ENCODE data around the gene AHRR. TPM values are rescaled to one million over a fixed set of nuclear protein-coding genes. Genes with fewer than 3 reads are reported as not detected.
A peak's percentile ranks its signal among the peaks of the same experiment; 100 is the strongest.

AHRR gene
- total RNA-seq, 1 donor from 2014 or later, result 11.3 TPM

DNA sequence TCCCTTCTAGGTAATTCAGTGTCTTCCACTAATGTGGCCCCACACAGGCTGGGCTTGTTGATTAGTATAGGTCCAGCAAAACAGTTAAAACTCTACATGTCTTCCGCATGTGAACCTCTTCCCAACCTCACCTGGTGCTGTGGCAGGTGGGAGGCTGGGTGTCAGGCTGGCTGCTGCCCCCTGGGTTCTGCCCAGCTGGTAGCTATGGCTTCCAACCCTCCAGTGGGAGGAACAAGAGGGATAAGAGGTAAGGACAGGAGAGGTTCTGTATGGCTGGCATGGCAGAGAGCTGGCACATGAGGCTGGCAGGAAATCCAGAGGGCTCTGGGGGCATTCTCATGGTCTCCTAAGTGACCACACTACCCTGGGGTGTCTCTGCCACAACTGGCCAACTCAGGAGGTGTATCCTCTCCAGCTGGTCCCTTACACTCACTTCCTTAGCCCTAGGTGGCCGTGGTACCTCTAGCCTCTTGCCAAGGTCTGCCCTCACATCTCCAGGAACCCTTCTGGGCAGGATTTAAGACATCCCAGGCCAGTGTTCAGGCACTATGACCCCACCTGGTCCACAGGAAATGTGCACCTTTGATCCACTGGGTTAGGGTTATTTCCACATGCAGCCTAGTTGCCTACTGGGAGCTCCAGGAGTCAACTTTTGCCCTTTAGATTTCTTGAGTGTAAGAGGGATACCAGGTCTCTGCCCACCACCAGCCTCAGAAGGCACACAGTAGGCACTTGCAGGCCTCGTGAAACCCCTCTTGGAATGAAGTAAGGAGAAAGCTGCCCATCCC lies 41.7 kb downstream of the AHRR start:
- intact Hi-C loops (cut with DNase I), result no loop called here
- Histone ChIP-seq H3K27me3 (no peaks in the 10 kb centered on the region), H3K4me3 (no peak overlapping the region), H3K36me3 (no peaks in the 10 kb centered on the region), H3K27ac (no peak overlapping the region), H3K9me3 (peaks cover 2% of the 10 kb centered on the region), H3K4me1 (no peaks in the 10 kb centered on the region)
- TF ChIP-seq POLR2A (IDR thresholded peaks at IDR 0.05), result no peak
- TF ChIP-seq POLR2AphosphoS5 (IDR thresholded peaks at IDR 0.05; ENCODE audit: insufficient read depth in 1 of 2, low read depth in 1 of 2), result no peak
- no peak for TF ChIP-seq CTCF (IDR thresholded peaks at IDR 0.05)
- peak; percentile 52 to 60 for DNase-seq (ENCODE audit: extremely low spot score in 2 of 2)

- peaks cover 2% of the 10 kb centered on the region for H3K9me3 ChIP-seq
- no peak overlapping the region for H3K27ac ChIP-seq
- intact Hi-C loops (cut with DNase I), result no loop called here
- H3K36me3 ChIP-seq, result no peaks in the 10 kb centered on the region
- peaks cover 8% of the 10 kb centered on the region for H3K4me1 ChIP-seq
- no peak for DNase-seq (ENCODE audit: extremely low spot score in 2 of 2)
- TF ChIP-seq CTCF (IDR thresholded peaks at IDR 0.05) (no peak), POLR2AphosphoS5 (IDR thresholded peaks at IDR 0.05; ENCODE audit: insufficient read depth in 1 of 2, low read depth in 1 of 2) (no peak), POLR2A (IDR thresholded peaks at IDR 0.05) (no peak)
- H3K27me3 ChIP-seq, result no peaks in the 10 kb centered on the region
- H3K4me3 ChIP-seq, result no peak overlapping the region
These were observed 43.0 kb downstream of the AHRR start for GRCh38 chr5:364497-364896.

- TF ChIP-seq CTCF (IDR thresholded peaks at IDR 0.05), result no peak
- TF ChIP-seq POLR2A (IDR thresholded peaks at IDR 0.05), result no peak
- no peak for TF ChIP-seq POLR2AphosphoS5 (IDR thresholded peaks at IDR 0.05; ENCODE audit: insufficient read depth in 1 of 2, low read depth in 1 of 2)
- intact Hi-C loops (cut with DNase I), result no loop called here
- DNase-seq (ENCODE audit: extremely low spot score in 2 of 2), result peak in 1 of 2 donors; percentile 49
These were observed 45.2 kb downstream of the AHRR start for GRCh38 chr5:366541-367357.

GRCh38 chr5:367358-368130 lies 46.0 kb downstream of the AHRR start:
- Histone ChIP-seq H3K4me3 (no peak overlapping the region), H3K27me3 (no peaks in the 10 kb centered on the region), H3K4me1 (peaks cover 19% of the 10 kb centered on the region), H3K9me3 (peaks cover 2% of the 10 kb centered on the region), H3K36me3 (no peaks in the 10 kb centered on the region), H3K27ac (no peak overlapping the region)
- intact Hi-C loops (cut with DNase I), result no loop called here
- peak; percentile 69 to 81 for DNase-seq (ENCODE audit: extremely low spot score in 2 of 2)
- no peak for TF ChIP-seq CTCF (IDR thresholded peaks at IDR 0.05)
- TF ChIP-seq POLR2AphosphoS5 (IDR thresholded peaks at IDR 0.05; ENCODE audit: insufficient read depth in 1 of 2, low read depth in 1 of 2), result no peak
- TF ChIP-seq POLR2A (IDR thresholded peaks at IDR 0.05), result no peak

More at GRCh38 chr5:366541-367357, 45.2 kb downstream of the AHRR start:
- Histone ChIP-seq H3K4me1 (peaks cover 12% of the 10 kb centered on the region), H3K4me3 (no peak overlapping the region), H3K36me3 (no peaks in the 10 kb centered on the region), H3K27ac (no peak overlapping the region), H3K9me3 (peaks cover 2% of the 10 kb centered on the region), H3K27me3 (no peaks in the 10 kb centered on the region)
